Endothelial cell of umbilical vein (primary cell): ENCODE measurements around the gene LCLAT1. TPM values are rescaled to one million over a fixed set of nuclear protein-coding genes. Genes with fewer than 3 reads are reported as not detected.

ENCODE experiments used
- BruUV-seq: library from RNA; stranded (reverse); fragments of 400-500 nt; replicated peaks from 2 replicates; lab custom pipeline; 2021; lab: Mats Ljungman, UMichigan
- CTCF ChIA-PET: fragments of 300-600, 350-600 bp; sonication (Branson Sonifier 250); formaldehyde crosslinking; loops from one replicate; lab custom pipeline; 2021; ENCODE audit warnings: antibody characterized with exemption, inconsistent platforms; lab: Charles Lee
- POLR2A ChIA-PET: fragments of 300-600, 350-600 bp; sonication (Branson Sonifier 250); formaldehyde crosslinking; loops from one replicate; lab custom pipeline; 2021; ENCODE audit warnings: antibody characterized with exemption, inconsistent platforms; lab: Charles Lee
- DNase-seq: peaks from one replicate; pipeline ENCODE4 v3.0.0-alpha.2; 2011; ENCODE audit warnings: low read depth, low spot score
- FAIRE-seq: peaks from 2 replicates; lab custom pipeline; 2011; peaks lifted over from hg19 to GRCh38; lab: Jason Lieb, UNC
- H2AFZ ChIP-seq: 2 replicates; pipeline ENCODE4 v1.6.0; 2012; ENCODE audit warnings: low read depth, low read length, control low read depth, inconsistent platforms
- H3K27ac ChIP-seq: 2 replicates; pipeline ENCODE4 v1.5.1; 2011; ENCODE audit warnings: low read depth, mild to moderate bottlenecking, control low read depth, low read length, moderate library complexity; ENCODE audit not compliant: insufficient read depth
- H3K27me3 ChIP-seq, 2 experiments: 2 replicates each; pipeline versions ENCODE4 v1.6.0 to v1.6.1; 2011; ENCODE audit warnings: low read length in 2 of 2, mixed read lengths in 1 of 2; ENCODE audit not compliant: control insufficient read depth in 2 of 2, insufficient read depth in 2 of 2
- H3K36me3 ChIP-seq, 2 experiments: 2 replicates in 1 of 2; 3 replicates in 1 of 2; pipeline ENCODE4 v1.5.1; 2011; ENCODE audit warnings: low read length in 2 of 2, mild to moderate bottlenecking in 1 of 2, moderate library complexity in 1 of 2; ENCODE audit not compliant: control insufficient read depth in 2 of 2, insufficient read depth in 2 of 2; ENCODE audit errors: extremely low read depth in 1 of 2
- H3K4me1 ChIP-seq: 3 replicates; pipeline ENCODE4 v1.5.1; 2011; ENCODE audit warnings: mild to moderate bottlenecking, low read length; ENCODE audit not compliant: control insufficient read depth, insufficient read depth; ENCODE audit errors: extremely low read depth
- H3K4me2 ChIP-seq: 2 replicates; pipeline ENCODE4 v1.6.1; 2011; ENCODE audit warnings: low read length, control low read depth, mixed read lengths; ENCODE audit not compliant: insufficient read depth
- H3K4me3 ChIP-seq, 3 experiments: fragments of 200-600 bp in 1 of 3; sonication (generic), shearing (Covaris generic) in 1 of 3; replicated peaks in 1 of 3; 2 replicates each; pipeline ENCODE4 v1.5.1; 2011 to 2016; ENCODE audit warnings: control low read depth in 3 of 3, low read length in 3 of 3, mild to moderate bottlenecking in 2 of 3, inconsistent platforms in 1 of 3, low read depth in 1 of 3, moderate library complexity in 1 of 3; ENCODE audit not compliant: insufficient read depth in 1 of 3
- H3K79me2 ChIP-seq: 2 replicates; pipeline ENCODE4 v1.6.0; 2012; ENCODE audit warnings: low read length, inconsistent platforms; ENCODE audit not compliant: control insufficient read depth, insufficient read depth
- H3K9ac ChIP-seq: replicated peaks from 2 replicates; pipeline ENCODE3; 2011; ENCODE audit warnings: low read length, control low read depth; ENCODE audit not compliant: insufficient read depth; ENCODE audit errors: extremely low read depth
- H3K9me1 ChIP-seq: replicated peaks from 3 replicates; pipeline ENCODE4 v1.6.0; 2011; ENCODE audit warnings: mild to moderate bottlenecking, low read length; ENCODE audit not compliant: control insufficient read depth, insufficient read depth; ENCODE audit errors: extremely low read depth
- H3K9me3 ChIP-seq: replicated peaks from 2 replicates; pipeline ENCODE4 v1.5.1; 2012; ENCODE audit warnings: low read length, inconsistent platforms; ENCODE audit not compliant: control insufficient read depth, insufficient read depth
- H4K20me1 ChIP-seq: replicated peaks from 2 replicates; pipeline ENCODE3; 2011; ENCODE audit warnings: mild to moderate bottlenecking, low read length; ENCODE audit not compliant: control insufficient read depth, insufficient read depth; ENCODE audit errors: extremely low read depth
- EZH2 ChIP-seq: IDR thresholded peaks from 2 replicates; pipeline ENCODE4 v1.6.1; 2012; ENCODE audit warnings: borderline replicate concordance, low read depth, mild to moderate bottlenecking, moderate library complexity, low read length, inconsistent platforms; ENCODE audit not compliant: severe bottlenecking
- FOS ChIP-seq: IDR thresholded peaks from 2 replicates; pipeline ENCODE4 v1.6.1; 2011; ENCODE audit warnings: mild to moderate bottlenecking, low read length, moderate library complexity, borderline replicate concordance; ENCODE audit not compliant: insufficient read depth
- GATA2 ChIP-seq: IDR thresholded peaks from 2 replicates; pipeline ENCODE4 v1.7.0; 2011; ENCODE audit warnings: low read depth, mild to moderate bottlenecking, moderate library complexity, mixed read lengths, low read length; ENCODE audit not compliant: insufficient read length, insufficient read depth
- JUN ChIP-seq: IDR thresholded peaks from 2 replicates; pipeline ENCODE4 v1.6.1; 2011; ENCODE audit warnings: borderline replicate concordance, low read depth; ENCODE audit not compliant: insufficient read length, insufficient read depth
- MYC ChIP-seq: IDR thresholded peaks from one replicate; pipeline ENCODE4 v1.6.1; 2011; ENCODE audit warnings: mild to moderate bottlenecking, low read depth, low read length
- POLR2A ChIP-seq: IDR thresholded peaks from 2 replicates; pipeline ENCODE4 v1.6.1; 2012; ENCODE audit warnings: low read depth, mild to moderate bottlenecking, control low read depth, low read length
- POLR2AphosphoS5 ChIP-seq: IDR thresholded peaks from 2 replicates; pipeline ENCODE4 v1.6.1; 2012; ENCODE audit warnings: low read depth, mild to moderate bottlenecking, control low read depth, low read length, moderate library complexity; ENCODE audit not compliant: insufficient read depth
- dilution Hi-C: fragments of 300-500 bp; cut with MboI; formaldehyde crosslinking; loops from one replicate; pipeline ENCODE4 v1.15.0; 2019; ENCODE audit warnings: low sequenced_read_pairs; ENCODE audit not compliant: extremely low pct_ligation_motif_present
- intact Hi-C: fragments of 100-400 bp; cut with micrococcal nuclease; formaldehyde crosslinking; loops from one replicate; pipeline ENCODE4 v1.10.0; 2022
- polyA plus RNA-seq, 4 experiments: library from polyadenylated mRNA; depleted of rRNA in 3 of 4; stranded (reverse) in 3 of 4; unstranded in 1 of 4; fragments of >200 nt; gene quantifications; 2 replicates each; pipeline versions ENCODE4 v1.2.1 to v1.2.3, GENCODE V29; 2011 to 2012; ENCODE audit warnings: missing spikeins in 1 of 4
- total RNA-seq: library from RNA; stranded (reverse); gene quantifications from 2 replicates; pipeline ENCODE4 v1.2.3, GENCODE V29; 2021
- TF ChIP-seq, protein P1 (sequence below), 2 donors: IDR thresholded peaks; 1 replicate in 1 of 2; 2 replicates in 1 of 2; pipeline ENCODE4 v1.5.1; 2011; ENCODE audit warnings: low read length in 2 of 2, mild to moderate bottlenecking in 2 of 2, moderate library complexity in 2 of 2, control low read depth in 1 of 2, inconsistent platforms in 1 of 2, low read depth in 1 of 2; ENCODE audit not compliant: insufficient read depth in 1 of 2; ENCODE audit errors: extremely low read depth in 1 of 2
- TF ChIP-seq, protein P2 (sequence below): IDR thresholded peaks from 2 replicates; pipeline ENCODE4 v1.6.1; 2011; ENCODE audit not compliant: insufficient read depth, insufficient read length

Gene LCLAT1
- total and polyA plus RNA-seq, 2 donors (not counting 3 experiments of a cell fraction or from before 2014, with no cell fraction given), result 6.1 to 20.8 TPM

DNA sequence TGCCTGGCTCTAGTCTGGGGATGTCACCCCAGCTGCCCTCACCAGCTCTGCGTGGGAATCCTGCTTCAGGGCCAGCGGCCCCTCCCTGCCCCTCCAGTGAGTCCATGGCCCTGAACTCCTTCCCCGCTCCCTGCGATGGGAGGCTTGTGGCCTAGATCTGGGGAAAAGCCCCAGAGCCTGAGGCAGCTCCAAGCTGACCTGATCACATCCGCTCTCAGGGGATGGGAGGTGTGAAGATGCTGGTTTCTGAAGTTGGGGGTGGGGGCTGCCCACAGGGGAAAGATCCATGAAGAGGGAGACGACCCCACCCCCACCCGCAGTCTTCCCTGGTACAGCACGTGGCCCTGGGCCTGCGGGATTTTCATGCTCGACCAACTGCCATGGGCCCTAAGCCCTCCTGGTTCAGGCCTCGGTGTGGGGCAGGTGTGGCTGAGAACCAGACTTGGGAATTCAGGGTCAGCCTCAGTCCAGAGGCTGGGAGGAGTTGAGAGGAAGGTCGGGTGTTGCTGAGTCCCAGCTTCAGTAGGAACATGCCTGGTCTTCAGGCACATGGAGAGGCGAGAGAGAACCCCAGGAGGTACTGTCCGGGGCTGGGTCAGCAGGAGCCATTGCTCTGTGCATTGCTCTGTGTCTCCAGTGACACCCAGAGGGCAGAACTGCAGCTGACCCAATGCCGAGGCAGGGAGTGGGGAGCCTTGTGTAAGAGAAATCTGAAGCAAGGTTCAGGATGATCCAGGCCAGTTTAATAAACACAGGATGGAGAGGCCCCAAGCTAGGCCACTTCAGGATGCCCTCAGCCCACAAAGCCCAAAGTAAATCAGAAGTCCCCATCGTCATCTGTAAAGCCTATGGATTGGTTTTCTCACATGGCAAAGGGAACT is 245.1 kb downstream of the LCLAT1 start:
- no peak for FAIRE-seq

More for the DNA sequence above, 245.1 kb downstream of the LCLAT1 start:
- no TSS peak for BruUV-seq
- no peaks in the 10 kb centered on the region for H3K36me3 ChIP-seq
- H3K79me2 ChIP-seq, result no peaks in the 10 kb centered on the region
- TF ChIP-seq, protein P1, sequence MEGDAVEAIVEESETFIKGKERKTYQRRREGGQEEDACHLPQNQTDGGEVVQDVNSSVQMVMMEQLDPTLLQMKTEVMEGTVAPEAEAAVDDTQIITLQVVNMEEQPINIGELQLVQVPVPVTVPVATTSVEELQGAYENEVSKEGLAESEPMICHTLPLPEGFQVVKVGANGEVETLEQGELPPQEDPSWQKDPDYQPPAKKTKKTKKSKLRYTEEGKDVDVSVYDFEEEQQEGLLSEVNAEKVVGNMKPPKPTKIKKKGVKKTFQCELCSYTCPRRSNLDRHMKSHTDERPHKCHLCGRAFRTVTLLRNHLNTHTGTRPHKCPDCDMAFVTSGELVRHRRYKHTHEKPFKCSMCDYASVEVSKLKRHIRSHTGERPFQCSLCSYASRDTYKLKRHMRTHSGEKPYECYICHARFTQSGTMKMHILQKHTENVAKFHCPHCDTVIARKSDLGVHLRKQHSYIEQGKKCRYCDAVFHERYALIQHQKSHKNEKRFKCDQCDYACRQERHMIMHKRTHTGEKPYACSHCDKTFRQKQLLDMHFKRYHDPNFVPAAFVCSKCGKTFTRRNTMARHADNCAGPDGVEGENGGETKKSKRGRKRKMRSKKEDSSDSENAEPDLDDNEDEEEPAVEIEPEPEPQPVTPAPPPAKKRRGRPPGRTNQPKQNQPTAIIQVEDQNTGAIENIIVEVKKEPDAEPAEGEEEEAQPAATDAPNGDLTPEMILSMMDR (IDR thresholded peaks at IDR 0.05; ENCODE audit: extremely low read depth in 1 of 2, insufficient read depth in 1 of 2, low read depth in 1 of 2, low read length in 2 of 2), result no peak
- TF ChIP-seq EZH2 (no peak), FOS (no peak), POLR2AphosphoS5 (no peak), GATA2 (no peak), MYC (no peak), POLR2A (no peak), JUN (no peak)
- TF ChIP-seq, protein P2, sequence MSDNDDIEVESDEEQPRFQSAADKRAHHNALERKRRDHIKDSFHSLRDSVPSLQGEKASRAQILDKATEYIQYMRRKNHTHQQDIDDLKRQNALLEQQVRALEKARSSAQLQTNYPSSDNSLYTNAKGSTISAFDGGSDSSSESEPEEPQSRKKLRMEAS, result no peak
- H3K4me2 ChIP-seq, result no peak overlapping the region
- POLR2A ChIA-PET, result no interaction called here
- dilution Hi-C loops, result no loop called here
- H3K4me3 ChIP-seq, result no peak overlapping the region
- DNase-seq, result no peak
- no peaks in the 10 kb centered on the region for H3K9me1 ChIP-seq
- H3K27ac ChIP-seq, result no peak overlapping the region
- H3K27me3 ChIP-seq, result no peaks in the 10 kb centered on the region
- H3K9me3 ChIP-seq, result no peaks in the 10 kb centered on the region
- no peaks in the 10 kb centered on the region for H4K20me1 ChIP-seq
- intact Hi-C loops, result no loop called here
- H3K4me1 ChIP-seq, result no peaks in the 10 kb centered on the region
- H2AFZ ChIP-seq, result no peak overlapping the region
- CTCF ChIA-PET, result interaction anchor here (1.5 to 5.0 kb wide), 4 partner anchors 18 to 484 kb away, joined by 4 to 27 read pairs (median 14); no protein-coding TSS in a partner anchor
- H3K9ac ChIP-seq, result no peak overlapping the region
